HuH-7.5 (cell line): ENCODE results near the gene GRK6.

Experiments used
- DNase-seq: peaks from one replicate; pipeline ENCODE4 v3.0.0; 2011; ENCODE audit warnings: low spot score

Gene GRK6

GRCh38 chr5:177487144-177487543 lies 60.7 kb downstream of the GRK6 start:
- no peak for DNase-seq

GRCh38 chr5:177487975-177488374 lies 61.5 kb downstream of the GRK6 start:
- no peak for DNase-seq

DNA sequence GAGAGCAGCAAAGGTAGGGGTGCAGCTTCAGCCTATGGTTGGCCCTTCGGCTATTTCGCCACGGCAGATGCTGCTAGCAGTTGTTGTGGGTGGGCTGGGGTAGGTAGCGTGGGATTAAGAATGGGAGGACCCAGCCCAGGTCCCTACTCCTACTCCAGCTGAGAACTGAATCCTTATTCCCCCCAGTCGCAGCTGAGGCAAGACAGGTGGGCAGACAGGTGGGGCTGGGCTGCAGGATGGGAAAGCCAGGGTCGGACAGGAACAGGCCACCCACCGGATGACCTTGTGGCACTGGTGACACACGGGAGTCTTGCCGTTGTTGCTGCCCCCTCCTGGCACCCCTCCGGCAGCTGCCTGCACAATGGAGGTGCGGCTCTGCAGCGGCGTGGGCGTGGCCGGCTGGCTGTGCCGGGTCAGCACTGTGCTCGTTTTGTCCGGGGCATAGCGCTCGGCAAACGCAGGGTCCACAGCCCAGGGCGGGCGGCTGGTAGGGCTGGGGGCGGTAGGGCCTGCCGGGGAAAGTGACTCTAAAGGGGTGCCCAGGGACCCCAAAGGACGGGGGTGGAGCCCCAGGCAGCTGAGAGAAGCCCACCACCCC lies 62.7 kb downstream of the GRK6 start:
- no peak for DNase-seq

GRCh38 chr5:177490311-177490991 lies 64.0 kb downstream of the GRK6 start:
- no peak for DNase-seq

GRCh38 chr5:177490992-177491391 lies 64.5 kb downstream of the GRK6 start:
- no peak for DNase-seq

DNA sequence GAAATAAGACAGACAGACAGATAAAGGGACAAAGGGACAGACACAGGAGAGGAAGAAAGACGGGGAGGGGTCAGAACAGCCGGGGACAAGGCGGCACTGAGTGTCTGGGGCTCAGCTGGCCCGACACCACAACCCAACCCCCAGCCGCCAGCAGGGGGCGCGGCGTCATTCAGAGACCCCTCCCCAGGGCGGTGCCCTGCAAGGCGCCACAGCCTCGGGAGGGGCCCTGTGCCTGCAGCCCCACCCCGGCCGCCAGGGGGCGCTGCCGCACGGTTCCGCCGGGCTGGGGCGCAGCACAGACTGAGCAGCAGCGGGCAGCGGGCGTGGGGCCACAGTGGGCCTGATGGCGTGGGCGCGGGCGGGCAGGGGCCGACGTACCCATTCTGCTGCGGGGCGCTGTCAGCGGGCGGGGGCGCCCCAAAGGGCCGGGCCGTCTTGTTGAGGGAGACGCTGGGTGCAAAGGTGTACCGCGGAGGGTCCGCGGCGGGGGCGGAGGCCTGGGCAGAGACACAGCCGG lies 65.0 kb downstream of the GRK6 start:
- peak; percentile 92 for DNase-seq

DNA sequence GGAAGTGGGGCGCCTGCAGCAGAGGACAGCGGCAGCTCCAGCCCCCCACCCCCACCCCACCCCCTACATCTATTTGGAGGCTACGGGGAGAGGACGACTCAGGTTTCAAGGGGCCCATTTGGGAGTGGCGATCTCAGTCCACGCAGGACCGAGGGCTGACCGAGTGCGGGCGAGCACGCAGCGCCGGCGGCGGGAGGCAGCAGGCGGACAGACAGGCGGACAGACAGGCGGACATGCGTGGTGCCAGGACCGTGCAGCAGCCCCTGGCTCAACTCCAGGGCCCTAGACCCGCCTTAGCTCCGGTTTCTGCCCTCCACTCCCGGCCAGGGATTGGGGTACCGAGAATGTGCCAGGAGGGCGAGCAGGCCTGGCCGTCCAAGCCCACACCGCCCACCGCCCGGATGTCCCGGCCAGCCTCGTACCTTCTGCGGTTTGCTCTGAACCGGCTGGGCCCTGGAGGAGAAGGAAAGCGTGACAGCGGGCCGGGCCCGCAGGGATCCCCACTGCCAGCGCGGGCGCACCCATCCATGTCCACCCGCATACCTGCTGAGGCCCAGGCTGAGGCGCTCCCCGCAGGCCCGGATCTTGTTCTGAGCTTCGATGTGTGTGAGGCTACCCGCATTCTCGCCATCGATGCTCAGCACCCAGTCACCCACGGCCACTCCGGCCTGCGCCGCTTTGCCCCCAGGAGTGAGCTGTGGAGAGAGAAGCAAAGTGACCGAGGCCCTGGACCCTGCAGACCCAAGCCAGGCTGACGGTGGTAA lies 65.7 kb downstream of the GRK6 start:
- DNase-seq, result no peak
